A673 (cell line): Measurements from ENCODE around the gene SLC9A4.

ENCODE experiments used
- CTCF ChIP-seq: fragments of 300-800, 200-600 bp; sonication (generic); conservative IDR thresholded peaks from 2 replicates; pipeline ENCODE4 v1.5.1; 2017; ENCODE audit warnings: low read depth, mild to moderate bottlenecking, antibody characterized with exemption, low read length, moderate library complexity, mixed read lengths
- EZH2 ChIP-seq: fragments of 200-600 bp; sonication (generic); IDR thresholded peaks from 2 replicates; pipeline ENCODE4 v1.6.1; 2017; ENCODE audit warnings: borderline replicate concordance, low read depth, mild to moderate bottlenecking, mixed read lengths, antibody characterized with exemption, low read length; ENCODE audit not compliant: poor library complexity, severe bottlenecking

GRCh38 chr2:102551329-102552096 is 78.5 kb downstream of the SLC9A4 start:
- no peak for TF ChIP-seq CTCF
- no peak for TF ChIP-seq EZH2
